Endometrial microvascular endothelial cells (primary cell): ENCODE results near the gene ADI1. TPM values are rescaled to one million over a fixed set of nuclear protein-coding genes. Genes with fewer than 3 reads are reported as not detected.

Source experiments
- in situ Hi-C: cut with HindIII; loops from 2 replicates; pipeline ENCODE4 v1.10.0; 2017; ENCODE audit warnings: low sequenced_read_pairs, low pct_unique_long_range_greater_than_20kb; ENCODE audit errors: inconsistent ontology term
- total RNA-seq: library from RNA; depleted of rRNA; stranded (reverse); fragments of >200 nt; gene quantifications from one replicate; pipeline ENCODE4 v1.2.3, GENCODE V29; 2015; ENCODE audit errors: inconsistent ontology term

The ADI1 gene
- total RNA-seq, 1 donor from 2014 or later: 64.4 TPM

- in situ Hi-C loops: no loop called here
These were observed 49.8 kb downstream of the ADI1 start for GRCh38 chr2:3469486-3469885.

GRCh38 chr2:3468296-3468988 lies 50.9 kb downstream of the ADI1 start:
- in situ Hi-C loops: no loop called here

- in situ Hi-C loops: no loop called here
These were observed 51.7 kb downstream of the ADI1 start for GRCh38 chr2:3467654-3468053.

GRCh38 chr2:3466966-3467365 lies 52.4 kb downstream of the ADI1 start:
- in situ Hi-C loops: no loop called here

- in situ Hi-C loops: no loop called here
These were observed 52.9 kb downstream of the ADI1 start for GRCh38 chr2:3466482-3466863.

- in situ Hi-C loops: no loop called here
These were observed 53.4 kb downstream of the ADI1 start for GRCh38 chr2:3465844-3466481.

GRCh38 chr2:3465328-3465727 lies 54.0 kb downstream of the ADI1 start:
- in situ Hi-C loops: no loop called here

GRCh38 chr2:3464401-3465005 lies 54.8 kb downstream of the ADI1 start:
- in situ Hi-C loops: no loop called here

GRCh38 chr2:3463944-3464343 lies 55.4 kb downstream of the ADI1 start:
- in situ Hi-C loops: no loop called here

GRCh38 chr2:3463186-3463835 lies 56.0 kb downstream of the ADI1 start:
- in situ Hi-C loops: no loop called here

- in situ Hi-C loops: no loop called here
These were observed 56.7 kb downstream of the ADI1 start for GRCh38 chr2:3462493-3463104.

GRCh38 chr2:3461801-3462492 lies 57.4 kb downstream of the ADI1 start:
- in situ Hi-C loops: no loop called here

GRCh38 chr2:3460831-3461800 lies 58.2 kb downstream of the ADI1 start:
- in situ Hi-C loops: no loop called here

- in situ Hi-C loops: no loop called here
These were observed 59.2 kb downstream of the ADI1 start for GRCh38 chr2:3460156-3460555.

- in situ Hi-C loops: no loop called here
These were observed 59.9 kb downstream of the ADI1 start for GRCh38 chr2:3459185-3460015.

GRCh38 chr2:3458396-3459184 lies 60.7 kb downstream of the ADI1 start:
- in situ Hi-C loops: no loop called here
